Stimulated activated CD4-positive, alpha-beta T cell treated with anti-CD3 and anti-CD28 coated beads, Interleukin-4, amount 100 ng/mL, for 4 hours (primary cell): ENCODE data around the gene FXN.

Experiments
- DNase-seq, 2 experiments: peaks; one replicate each; pipeline ENCODE4 v3.0.0-alpha.2; 2020

Gene FXN

DNA sequence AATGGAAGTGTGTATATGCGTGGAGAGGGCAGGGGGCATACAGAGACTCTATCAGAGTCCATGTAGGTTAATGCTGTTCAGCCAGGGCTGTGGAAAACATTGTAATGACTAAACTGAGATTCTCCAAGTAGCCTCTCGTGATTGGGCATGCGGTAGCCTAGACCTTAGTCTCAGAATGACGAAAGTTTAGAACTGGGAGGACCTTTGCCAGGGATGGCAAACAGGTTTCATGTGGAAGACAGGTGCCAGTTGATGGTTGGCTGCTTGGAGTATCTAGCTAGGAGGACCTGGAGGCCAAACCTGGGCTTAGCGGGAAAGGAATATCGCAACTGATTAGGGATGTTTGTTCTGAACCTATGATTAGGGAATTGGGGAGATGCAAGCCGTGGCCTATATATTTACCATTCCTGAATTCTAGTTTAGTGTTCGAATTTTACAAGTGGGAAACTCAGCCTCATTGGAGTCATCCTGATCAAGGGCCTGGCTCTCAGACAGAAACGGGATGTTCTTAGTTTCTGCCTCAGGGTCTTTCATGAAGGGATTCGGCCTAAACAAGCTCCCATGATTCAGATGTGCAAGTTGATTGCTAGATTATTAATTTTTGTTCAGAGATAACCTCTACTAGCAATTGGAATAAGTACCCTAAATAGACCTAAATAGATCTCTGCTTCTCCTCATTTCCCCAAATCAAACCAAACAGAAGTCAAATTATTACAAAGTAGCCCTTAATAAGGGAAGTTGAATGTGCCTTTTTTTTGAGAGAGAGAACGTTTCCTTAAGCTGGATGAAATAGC, 111.7 kb downstream of the FXN start:
- no peak for DNase-seq

DNA sequence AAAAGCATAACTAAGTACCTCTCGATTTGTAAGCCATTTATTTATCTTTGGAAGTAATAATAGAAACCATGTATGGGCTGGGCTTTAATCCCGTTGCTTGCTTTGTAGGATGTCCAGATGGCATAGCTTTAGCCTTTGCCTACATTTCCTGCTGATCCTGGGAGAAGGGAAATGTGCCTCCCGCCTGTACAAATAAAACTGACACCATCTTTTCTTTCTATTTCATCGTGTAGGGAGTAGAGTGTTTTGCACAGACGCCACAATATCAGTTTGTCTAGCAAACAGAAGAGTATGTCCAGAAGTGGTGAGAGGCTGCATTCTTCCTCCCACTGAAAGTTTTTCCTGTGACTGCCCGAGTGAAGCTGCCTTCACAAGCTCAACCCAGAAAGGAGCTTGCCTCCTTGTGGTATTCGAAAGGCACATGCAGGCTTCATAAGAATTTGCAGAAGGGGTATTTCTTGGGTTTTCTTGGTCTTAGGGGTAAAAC, 113.8 kb downstream of the FXN start:
- no peak for DNase-seq
